Hippocampal formation (tissue), 2 donors: ENCODE measurements around the gene PPP6R2.

Experiments
- DNase-seq, 2 donors: peaks; one replicate each; lab custom pipeline; 2025; lab: John Stamatoyannopoulos, UW

The PPP6R2 gene

DNA sequence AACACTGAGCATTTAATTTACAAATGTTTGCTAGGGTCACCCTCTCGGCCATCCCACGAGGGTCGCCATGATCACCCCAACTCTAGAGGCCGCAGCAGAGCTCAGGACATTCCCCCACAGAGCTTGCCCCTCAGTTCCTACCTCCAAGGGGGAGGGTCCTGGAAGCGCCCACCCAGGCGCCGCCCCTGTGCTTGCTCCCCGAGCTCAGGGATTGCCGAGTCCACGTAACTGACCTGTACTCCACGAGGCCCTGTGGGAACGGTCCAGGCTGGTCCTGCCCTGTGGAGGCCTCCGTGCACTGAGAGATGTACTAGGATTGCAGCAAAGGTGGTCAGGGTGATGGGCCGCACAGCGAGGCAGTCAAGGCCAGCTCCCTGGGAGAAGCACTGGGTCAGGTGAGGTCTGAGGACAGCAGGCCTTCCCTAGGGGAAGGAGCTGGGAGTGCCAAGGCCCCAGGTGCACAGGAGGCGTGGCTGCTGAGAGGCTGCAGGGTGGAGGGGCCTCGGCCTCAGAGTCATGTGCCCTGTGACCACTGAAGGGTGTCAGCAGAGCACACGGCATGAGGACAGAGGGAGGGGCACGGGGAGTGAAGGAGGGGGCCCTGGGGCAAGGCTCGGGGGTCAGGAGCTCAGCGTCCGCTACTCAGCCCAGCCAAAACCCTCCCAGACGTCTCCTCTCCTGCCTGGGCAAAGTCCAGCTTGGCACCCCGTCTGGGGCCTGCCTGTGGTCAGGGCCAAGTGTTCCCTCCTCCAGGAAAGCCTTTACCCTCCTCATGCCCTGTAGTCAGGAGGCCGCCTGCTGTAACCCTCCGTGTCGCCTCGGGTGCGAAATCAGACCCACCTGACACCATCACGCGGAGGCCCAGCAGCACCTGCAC lies 141.1 kb downstream of the PPP6R2 start:
- DNase-seq = no peak

DNA sequence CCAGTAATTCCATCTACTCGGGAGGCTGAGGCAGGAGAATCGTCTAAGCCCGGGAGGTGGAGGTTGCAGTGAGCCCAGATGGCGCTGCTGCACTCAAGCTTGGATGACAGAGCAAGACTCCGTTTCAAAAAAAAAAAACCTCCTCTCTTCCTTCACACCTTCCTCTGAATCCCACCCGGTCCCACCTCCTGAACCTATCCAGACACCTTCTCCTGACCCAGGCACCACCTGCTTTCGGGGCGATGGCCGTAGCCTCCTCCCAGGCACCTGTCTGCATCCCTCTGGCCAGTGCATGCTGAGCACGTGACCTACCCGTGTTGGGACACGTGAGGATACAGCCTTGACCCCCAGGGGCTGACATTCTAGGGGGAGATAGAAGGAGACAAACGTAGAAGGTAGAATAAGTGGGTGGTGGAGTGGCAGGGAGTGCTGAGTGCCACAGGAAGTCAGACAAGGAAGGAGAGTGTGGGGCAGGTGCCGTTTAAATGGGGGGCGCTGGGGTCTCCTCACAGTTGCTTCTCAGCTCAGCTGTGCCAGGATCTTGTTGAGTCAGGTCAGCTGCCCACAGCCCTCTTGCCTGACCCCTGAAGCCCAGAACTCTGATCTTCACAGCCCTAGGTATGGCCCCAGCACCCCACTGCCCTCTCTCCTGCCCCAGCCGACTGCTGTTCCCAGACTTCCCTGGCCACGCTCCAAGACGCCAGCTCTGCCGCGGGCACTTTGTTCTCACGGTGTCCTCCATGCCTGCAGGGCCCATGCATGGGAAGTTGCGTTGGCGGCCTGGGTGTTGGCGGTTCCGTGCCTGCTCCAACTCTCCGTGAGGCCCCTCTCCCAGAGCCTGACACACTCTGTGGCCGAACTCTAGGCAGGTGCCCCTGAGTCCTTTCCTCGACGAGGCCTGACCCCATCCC lies 142.3 kb downstream of the PPP6R2 start:
- DNase-seq = no peak

DNA sequence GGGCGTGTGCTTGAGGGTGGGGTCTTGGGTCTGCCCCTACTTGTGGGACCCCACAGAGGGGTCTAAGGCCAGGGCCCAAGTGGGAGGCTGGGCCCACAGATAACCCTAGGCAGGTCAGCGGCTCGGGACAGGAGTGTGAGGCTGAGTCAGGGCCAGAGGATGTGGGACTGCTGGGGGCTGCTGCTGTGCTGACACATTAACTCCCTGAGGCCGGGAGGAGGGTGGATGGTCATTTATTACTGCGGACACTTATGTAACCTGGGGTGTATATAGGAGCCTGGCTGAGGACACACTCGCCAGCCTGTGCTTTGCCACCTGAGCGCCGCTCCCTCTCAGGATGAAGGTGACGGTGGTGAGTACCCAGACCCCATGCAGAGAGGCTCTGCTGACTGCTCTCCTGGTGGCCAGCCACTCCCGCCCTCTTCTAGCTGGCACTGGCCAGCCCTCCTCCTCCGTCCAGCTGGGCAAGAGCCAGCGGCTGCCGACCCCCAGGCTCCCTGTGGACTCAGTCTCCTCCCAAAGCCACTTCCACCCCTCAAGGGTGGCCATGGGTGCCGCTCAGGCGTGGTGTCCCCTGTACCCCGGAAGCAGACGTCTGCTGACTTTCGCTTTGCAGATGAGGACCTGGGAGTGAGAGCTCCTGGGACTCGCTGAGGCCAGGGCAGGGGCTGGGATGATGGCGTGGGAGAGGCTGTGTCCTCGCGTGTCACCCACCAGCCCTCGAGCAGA lies 143.6 kb downstream of the PPP6R2 start, which contains the start of gene MIOX:
Gene MIOX, plus strand, starts transcription at position 299 of the 729 bp plus-strand sequence. Its CDS starts 39 bp downstream, at position 338.
- DNase-seq = no peak

DNA sequence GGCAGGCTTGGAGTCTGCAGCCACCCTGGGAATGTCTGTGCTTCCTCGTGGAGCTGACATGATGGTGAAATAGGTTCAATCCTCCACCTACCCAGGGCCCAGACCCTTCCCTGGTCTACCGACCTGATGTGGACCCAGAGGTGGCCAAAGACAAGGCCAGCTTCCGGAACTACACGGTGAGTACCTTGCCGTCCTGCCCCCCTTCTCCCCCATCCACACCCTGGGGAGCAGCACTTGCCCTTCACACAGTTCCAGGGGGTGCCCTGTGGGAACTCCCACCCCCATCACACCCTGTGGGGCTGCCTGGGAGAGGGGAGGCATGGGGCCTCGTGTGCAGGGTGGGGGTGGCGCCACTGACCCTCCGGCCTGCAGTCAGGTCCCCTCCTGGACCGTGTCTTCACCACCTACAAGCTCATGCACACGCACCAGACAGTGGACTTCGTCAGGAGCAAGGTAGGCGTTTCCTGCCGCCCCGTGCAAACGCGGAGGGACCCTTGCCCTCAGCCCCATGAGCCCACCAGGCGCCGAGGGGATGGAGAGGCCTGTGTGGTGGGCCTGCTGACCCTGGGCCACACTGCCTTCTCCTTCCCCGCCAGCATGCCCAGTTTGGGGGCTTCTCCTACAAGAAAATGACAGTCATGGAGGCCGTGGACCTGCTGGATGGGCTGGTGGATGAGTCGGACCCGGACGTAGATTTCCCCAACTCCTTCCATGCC lies 144.3 kb downstream of the PPP6R2 start:
- DNase-seq = no peak

DNA sequence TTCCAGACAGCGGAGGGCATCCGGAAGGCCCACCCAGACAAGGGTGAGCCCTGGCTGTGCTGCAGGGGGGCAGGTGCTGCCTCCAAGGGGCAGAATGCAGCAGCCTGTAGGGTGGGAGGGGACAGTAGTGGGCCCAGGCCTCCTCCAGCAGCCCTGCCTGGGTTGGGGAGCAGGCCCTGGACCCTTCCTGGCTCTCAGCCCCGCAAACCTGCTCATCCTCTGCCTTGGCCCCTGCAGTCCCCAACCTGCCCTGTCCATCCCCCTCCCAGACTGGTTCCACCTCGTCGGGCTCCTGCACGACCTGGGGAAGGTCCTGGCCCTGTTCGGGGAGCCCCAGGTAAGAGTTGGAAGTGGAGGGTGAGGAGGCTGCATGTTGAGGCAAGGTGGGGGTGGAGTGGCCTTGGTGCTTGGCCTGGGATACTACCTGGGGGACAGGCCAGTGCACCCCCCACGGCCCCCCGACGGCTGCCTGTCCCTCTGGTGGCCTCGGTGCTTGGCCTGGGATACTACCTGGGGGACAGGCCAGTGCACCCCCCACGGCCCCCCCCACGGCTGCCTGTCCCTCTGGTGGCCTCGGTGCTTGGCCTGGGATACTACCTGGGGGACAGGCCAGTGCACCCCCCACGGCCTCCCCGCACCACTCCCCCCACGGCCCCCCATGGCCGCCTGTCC lies 145.0 kb downstream of the PPP6R2 start:
- no peak for DNase-seq

DNA sequence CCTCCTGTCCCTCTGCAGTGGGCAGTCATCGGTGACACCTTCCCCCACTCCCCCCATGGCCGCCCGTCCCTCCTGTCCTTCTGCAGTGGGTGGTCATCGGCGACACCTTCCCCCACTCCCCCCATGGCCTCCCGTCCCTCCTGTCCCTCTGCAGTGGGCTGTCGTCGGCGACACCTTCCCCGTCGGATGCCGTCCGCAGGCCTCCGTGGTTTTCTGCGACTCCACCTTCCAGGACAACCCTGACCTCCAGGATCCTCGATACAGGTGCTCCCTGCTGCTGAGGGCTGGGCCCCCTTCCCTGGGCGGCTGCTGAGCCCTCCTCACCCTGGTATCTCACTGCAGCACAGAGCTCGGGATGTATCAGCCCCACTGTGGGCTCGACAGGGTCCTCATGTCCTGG lies 145.8 kb downstream of the PPP6R2 start:
- no peak for DNase-seq

DNA sequence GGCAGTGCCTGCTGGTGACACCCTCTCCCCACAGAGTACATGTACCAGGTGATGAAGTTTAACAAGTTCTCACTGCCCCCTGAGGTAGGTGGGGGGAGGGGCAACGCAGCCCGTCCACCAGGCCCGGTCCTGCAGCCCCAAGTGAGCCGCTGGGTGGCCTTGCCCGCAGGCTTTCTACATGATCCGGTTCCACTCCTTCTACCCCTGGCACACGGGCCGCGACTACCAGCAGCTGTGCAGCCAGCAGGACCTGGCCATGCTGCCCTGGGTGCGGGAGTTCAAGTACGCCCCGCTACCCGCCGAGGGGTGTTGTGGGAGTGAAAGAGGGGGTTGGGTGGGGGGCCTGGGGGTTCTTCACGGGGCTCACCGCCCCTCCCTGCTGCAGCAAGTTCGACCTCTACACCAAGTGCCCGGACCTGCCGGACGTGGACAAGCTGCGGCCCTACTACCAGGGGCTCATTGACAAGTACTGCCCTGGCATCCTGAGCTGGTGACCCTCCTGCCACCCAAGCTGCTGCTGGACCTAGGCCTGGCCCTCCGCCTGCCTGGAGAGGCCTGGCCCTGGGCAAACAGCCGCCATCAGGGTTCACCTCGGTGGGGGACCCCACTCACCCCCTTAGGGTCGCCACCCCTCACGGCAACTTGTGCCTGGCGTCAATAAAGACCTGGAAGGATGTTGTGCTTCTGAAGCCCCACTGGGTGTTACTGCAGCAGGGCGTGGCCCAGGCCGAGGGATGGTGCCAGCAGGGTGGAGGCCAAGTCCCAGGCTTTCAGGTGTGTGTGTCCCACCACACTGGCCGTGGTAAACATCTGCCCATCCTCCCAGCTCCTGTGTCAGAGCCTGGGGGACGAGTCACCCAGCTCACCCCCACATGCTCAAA lies 146.5 kb downstream of the PPP6R2 start:
- no peak for DNase-seq

DNA sequence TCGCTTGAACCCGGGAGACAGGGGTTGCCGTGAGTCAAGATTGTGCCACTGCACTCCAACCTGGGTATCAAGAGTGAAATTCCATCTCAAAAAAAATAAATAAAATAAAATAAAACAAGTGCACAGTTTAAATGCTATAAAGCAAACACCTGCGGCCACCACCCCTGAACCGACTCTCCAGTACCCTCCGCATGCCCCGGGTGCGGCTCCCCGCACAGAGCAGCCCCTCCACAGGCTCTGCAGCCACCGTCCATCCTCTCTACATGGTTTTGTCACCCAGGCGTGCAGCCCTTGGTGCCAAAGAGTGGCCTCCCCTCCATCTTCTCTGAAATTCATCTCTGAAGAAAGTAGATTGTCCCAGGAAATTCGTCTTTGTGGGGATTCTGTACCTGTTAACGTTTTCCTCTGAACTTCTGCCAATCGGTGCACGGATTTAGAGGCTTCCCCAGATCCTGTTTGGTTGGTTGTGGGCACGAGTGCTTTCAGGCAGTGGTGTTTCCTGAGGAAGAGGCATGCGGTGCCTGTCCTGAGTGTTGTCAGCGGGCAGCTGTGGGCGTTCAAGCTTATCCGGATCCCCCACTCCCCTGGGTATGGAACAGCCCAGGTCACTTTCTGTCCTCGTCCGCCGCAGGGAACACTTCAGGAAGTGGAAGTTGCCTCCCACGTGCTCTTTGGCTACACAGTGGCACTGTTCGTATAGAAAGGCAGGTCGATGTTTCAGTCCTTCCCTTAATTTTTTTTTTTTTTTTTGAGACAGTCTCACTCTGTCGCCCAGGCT lies 147.6 kb downstream of the PPP6R2 start:
- no peak for DNase-seq
